OCI-LY7 (cell line): ENCODE data around the gene SNX14. TPM values are rescaled to one million over a fixed set of nuclear protein-coding genes. Genes with fewer than 3 reads are reported as not detected.
"Not testable (repeated sequence)": the region's sequence is repeated elsewhere in the genome, so short reads cannot be mapped to it uniquely, and the experiment has no call there.

Experiments used
- BruUV-seq: library from RNA; stranded (reverse); fragments of 400-500 nt; replicated peaks from 2 replicates; lab custom pipeline; 2021; lab: Mats Ljungman, UMichigan
- CTCF ChIA-PET: fragments of 300-600 bp; sonication (Branson Sonifier 250); formaldehyde crosslinking; loops from one replicate; lab custom pipeline; 2022; ENCODE audit warnings: antibody characterized with exemption; ENCODE audit not compliant: unreplicated experiment; lab: Charles Lee
- POLR2A ChIA-PET: fragments of 300-600 bp; sonication (Branson Sonifier 250); formaldehyde crosslinking; loops from one replicate; lab custom pipeline; 2022; ENCODE audit warnings: antibody characterized with exemption; lab: Charles Lee
- DNase-seq: peaks from one replicate; pipeline ENCODE4 v3.0.0-alpha.2; 2015; ENCODE audit warnings: low spot score
- H2AFZ ChIP-seq: fragments of 200-600 bp; sonication (generic), shearing (Covaris generic); 2 replicates; pipeline ENCODE4 v1.6.1; 2014; ENCODE audit warnings: mild to moderate bottlenecking, antibody characterized with exemption, low read length, moderate library complexity
- H3K27ac ChIP-seq: fragments of 200-600 bp; sonication (generic); 2 replicates; pipeline ENCODE4 v1.5.1; 2014; ENCODE audit warnings: mixed run types, low read depth, mild to moderate bottlenecking, moderate library complexity, low read length, inconsistent platforms; ENCODE audit not compliant: poor library complexity, severe bottlenecking
- H3K36me3 ChIP-seq: fragments of 200-600 bp; sonication (generic); 2 replicates; pipeline ENCODE4 v1.6.1; 2014; ENCODE audit warnings: mild to moderate bottlenecking, antibody characterized with exemption, low read length, moderate library complexity, mixed read lengths; ENCODE audit not compliant: insufficient read depth
- H3K4me1 ChIP-seq: fragments of 200-600 bp; sonication (generic); 2 replicates; pipeline ENCODE4 v1.5.1; 2014; ENCODE audit warnings: mild to moderate bottlenecking, low read length; ENCODE audit not compliant: insufficient read depth, poor library complexity, severe bottlenecking
- H3K4me2 ChIP-seq: fragments of 200-600 bp; sonication (generic); 2 replicates; pipeline ENCODE4 v1.6.1; 2014; ENCODE audit warnings: mild to moderate bottlenecking, low read length
- H3K4me3 ChIP-seq: fragments of 200-600 bp; sonication (generic); 2 replicates; pipeline ENCODE4 v1.5.1; 2014; ENCODE audit warnings: mild to moderate bottlenecking, low read depth, low read length; ENCODE audit not compliant: poor library complexity, severe bottlenecking
- H3K79me2 ChIP-seq: fragments of 200-600 bp; sonication (generic); 2 replicates; pipeline ENCODE4 v1.6.1; 2016; ENCODE audit warnings: low read depth, mild to moderate bottlenecking, low read length, moderate library complexity, mixed read lengths; ENCODE audit not compliant: insufficient read depth
- H3K9me2 ChIP-seq: fragments of 200-600 bp; sonication (generic); 2 replicates; pipeline ENCODE4 v1.6.1; 2016; ENCODE audit warnings: mild to moderate bottlenecking, low read length, mixed read lengths; ENCODE audit not compliant: insufficient read depth
- H3K9me3 ChIP-seq: fragments of 200-600 bp; sonication (generic); 2 replicates; pipeline ENCODE4 v1.6.1; 2014; ENCODE audit warnings: mild to moderate bottlenecking, mixed run types, low read length, mixed read lengths
- H4K20me1 ChIP-seq: fragments of 200-600 bp; sonication (generic); 2 replicates; pipeline ENCODE4 v1.6.1; 2014; ENCODE audit warnings: mild to moderate bottlenecking, antibody characterized with exemption, low read length, moderate library complexity, mixed read lengths; ENCODE audit not compliant: insufficient read depth
- EZH2phosphoT487 ChIP-seq: fragments of 200-600 bp; sonication (generic); IDR thresholded peaks from 2 replicates; pipeline ENCODE4 v1.6.1; 2018; ENCODE audit warnings: low read depth, borderline replicate concordance, mild to moderate bottlenecking, mixed run types, antibody characterized with exemption, low read length, moderate library complexity, mixed read lengths
- intact Hi-C: fragments of 100-400 bp; cut with micrococcal nuclease; formaldehyde crosslinking; loops from one replicate; pipeline ENCODE4 v1.10.0; 2022; ENCODE audit not compliant: unreplicated experiment
- total RNA-seq, 2 experiments: library from RNA; depleted of rRNA in 1 of 2; stranded (reverse); fragments of >200 nt in 1 of 2; shearing (Covaris generic) in 1 of 2; gene quantifications; 2 replicates each; pipeline ENCODE4 v1.2.3, GENCODE V29; 2014 to 2022
- TF ChIP-seq, protein P1 (sequence below): fragments of 200-600 bp; sonication (generic); conservative IDR thresholded peaks from 2 replicates; pipeline ENCODE4 v1.5.1; 2014; ENCODE audit warnings: mild to moderate bottlenecking, antibody characterized with exemption, low read length, moderate library complexity, mixed read lengths

SNX14 gene
- total RNA-seq, 2 experiments from 2014 or later = 73.4 to 75.3 TPM

DNA sequence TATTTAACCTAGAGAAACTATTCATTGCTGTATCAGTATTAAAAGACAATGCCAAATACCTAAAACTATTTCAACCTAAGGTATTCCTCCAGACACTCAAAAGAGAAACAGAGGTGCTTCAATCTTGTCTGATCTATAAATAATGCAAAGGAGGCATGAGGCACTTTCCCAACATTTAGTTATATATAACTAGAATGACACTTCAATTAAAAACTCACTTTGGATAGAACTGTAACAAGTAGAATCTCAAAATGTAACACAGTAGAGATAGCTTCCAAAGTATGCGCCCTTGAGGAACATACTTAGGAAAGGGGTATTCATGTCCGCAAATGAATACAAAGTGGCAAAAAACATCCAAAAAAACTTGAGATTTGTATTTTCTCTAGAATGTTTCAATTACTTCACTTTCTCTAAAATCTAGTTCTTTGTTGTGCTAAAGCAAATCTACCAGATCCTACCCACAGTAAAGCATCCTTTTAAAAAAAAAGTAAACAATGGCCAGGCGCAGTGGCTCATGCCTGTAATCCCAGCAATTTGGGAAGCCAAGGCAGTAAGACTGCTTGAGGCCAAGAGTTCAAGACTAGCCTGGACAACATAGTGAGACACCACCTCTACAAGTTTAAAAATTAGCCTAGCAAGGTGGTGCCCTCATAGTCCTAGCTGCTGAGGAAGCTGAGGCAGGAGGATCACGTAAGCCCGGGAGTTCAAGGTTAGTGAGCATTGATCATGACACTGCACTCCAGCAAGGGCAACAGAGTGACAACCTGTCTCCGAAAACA, 38.7 kb upstream of the SNX14 start:
- intact Hi-C loops = no loop called here
- CTCF ChIA-PET = no interaction called here
- H3K9me2 ChIP-seq = no peaks in the 10 kb centered on the region
- H4K20me1 ChIP-seq = peaks cover 63% of the 10 kb centered on the region
- H2AFZ ChIP-seq = no peak overlapping the region
- H3K27ac ChIP-seq = no peak overlapping the region
- peaks cover 15% of the 10 kb centered on the region for H3K4me1 ChIP-seq
- no peaks in the 10 kb centered on the region for H3K9me3 ChIP-seq
- H3K36me3 ChIP-seq = peaks cover 97% of the 10 kb centered on the region
- no peak overlapping the region for H3K4me2 ChIP-seq
- no peak for DNase-seq
- POLR2A ChIA-PET = interaction anchor here (1.0 to 3.1 kb wide), 4 partner anchors 7 to 49 kb away, joined by 3 to 21 read pairs (median 5); partner anchors contain the start of gene SYNCRIP
- H3K79me2 ChIP-seq = peaks cover 99% of the 10 kb centered on the region
- no peak for TF ChIP-seq EZH2phosphoT487
- TF ChIP-seq, protein P1, sequence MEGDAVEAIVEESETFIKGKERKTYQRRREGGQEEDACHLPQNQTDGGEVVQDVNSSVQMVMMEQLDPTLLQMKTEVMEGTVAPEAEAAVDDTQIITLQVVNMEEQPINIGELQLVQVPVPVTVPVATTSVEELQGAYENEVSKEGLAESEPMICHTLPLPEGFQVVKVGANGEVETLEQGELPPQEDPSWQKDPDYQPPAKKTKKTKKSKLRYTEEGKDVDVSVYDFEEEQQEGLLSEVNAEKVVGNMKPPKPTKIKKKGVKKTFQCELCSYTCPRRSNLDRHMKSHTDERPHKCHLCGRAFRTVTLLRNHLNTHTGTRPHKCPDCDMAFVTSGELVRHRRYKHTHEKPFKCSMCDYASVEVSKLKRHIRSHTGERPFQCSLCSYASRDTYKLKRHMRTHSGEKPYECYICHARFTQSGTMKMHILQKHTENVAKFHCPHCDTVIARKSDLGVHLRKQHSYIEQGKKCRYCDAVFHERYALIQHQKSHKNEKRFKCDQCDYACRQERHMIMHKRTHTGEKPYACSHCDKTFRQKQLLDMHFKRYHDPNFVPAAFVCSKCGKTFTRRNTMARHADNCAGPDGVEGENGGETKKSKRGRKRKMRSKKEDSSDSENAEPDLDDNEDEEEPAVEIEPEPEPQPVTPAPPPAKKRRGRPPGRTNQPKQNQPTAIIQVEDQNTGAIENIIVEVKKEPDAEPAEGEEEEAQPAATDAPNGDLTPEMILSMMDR = no peak
- no peak overlapping the region for H3K4me3 ChIP-seq
- BruUV-seq = no TSS peak

DNA sequence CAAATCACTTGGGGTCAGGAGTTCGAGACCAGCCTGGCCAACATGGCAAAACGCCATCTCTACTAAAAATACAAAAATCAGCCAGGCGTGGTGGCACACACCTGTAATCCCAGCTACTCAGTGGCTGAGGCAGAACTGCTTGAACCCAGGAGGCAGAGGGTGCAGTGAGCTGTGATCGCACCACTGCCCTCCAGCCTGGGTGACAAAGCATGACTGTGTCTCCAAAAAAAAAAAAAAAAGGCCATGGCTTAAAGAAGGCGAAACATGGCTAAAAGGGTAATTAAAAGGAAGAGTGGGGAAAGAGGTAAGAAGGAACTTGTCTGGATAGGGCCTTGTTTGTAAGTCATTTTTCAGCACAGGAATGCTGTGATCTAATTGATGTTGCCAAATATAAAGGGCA, 37.5 kb upstream of the SNX14 start:
- H2AFZ ChIP-seq, H3K27ac ChIP-seq, CTCF ChIA-PET, BruUV-seq, H3K9me2 ChIP-seq, H3K9me3 ChIP-seq, H3K4me2 ChIP-seq, intact Hi-C loops, H3K4me3 ChIP-seq, DNase-seq: not testable (repeated sequence)
- Histone ChIP-seq H3K36me3 (peaks cover 97% of the 10 kb centered on the region), H3K79me2 (peaks cover 99% of the 10 kb centered on the region), H4K20me1 (peaks cover 62% of the 10 kb centered on the region), H3K4me1 (peaks cover 14% of the 10 kb centered on the region)
- POLR2A ChIA-PET = interaction anchor here (0.6 to 3.1 kb wide), 7 partner anchors 9 to 46 kb away, joined by 3 to 21 read pairs (median 5); partner anchors contain the start of gene SYNCRIP

DNA sequence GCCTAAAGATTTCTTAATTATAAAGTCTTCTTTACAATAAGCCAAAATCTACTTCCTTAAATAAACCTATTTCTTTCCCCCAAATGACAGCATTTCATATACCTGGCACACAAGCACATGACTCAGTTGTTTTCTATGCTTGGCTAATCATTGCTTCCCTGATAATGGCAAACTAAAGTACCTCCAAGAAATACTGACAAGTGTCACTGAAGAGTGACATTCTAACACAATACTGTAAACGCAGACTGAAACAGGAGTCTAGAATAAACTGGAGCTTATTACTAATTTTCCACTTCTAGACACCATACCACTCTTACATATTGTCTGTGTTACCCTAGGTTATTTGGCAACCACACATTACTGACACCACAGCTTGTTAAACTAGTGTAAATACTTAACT, 34.7 kb upstream of the SNX14 start:
- intact Hi-C loops = no loop called here
- Histone ChIP-seq H3K27ac (no peak overlapping the region), H3K36me3 (peaks cover 97% of the 10 kb centered on the region), H3K9me2 (no peaks in the 10 kb centered on the region), H3K4me1 (peaks cover 14% of the 10 kb centered on the region), H2AFZ (no peak overlapping the region), H4K20me1 (peaks cover 65% of the 10 kb centered on the region), H3K4me3 (no peak overlapping the region), H3K9me3 (no peaks in the 10 kb centered on the region), H3K4me2 (no peak overlapping the region), H3K79me2 (peaks cover 99% of the 10 kb centered on the region)
- BruUV-seq = no TSS peak
- ChIA-PET CTCF (no interaction called here), POLR2A (interaction anchor here (0.8 kb wide), 2 partner anchors 10 to 50 kb away, joined by 3 to 5 read pairs; no protein-coding TSS in a partner anchor)
- TF ChIP-seq, protein P1 = no peak
- TF ChIP-seq EZH2phosphoT487 = no peak
- DNase-seq = no peak
